Measurements from ENCODE around the gene GRAMD1A.

GRCh38 chr19:35066691-35067563 lies 66.8 kb downstream of the GRAMD1A start:
- TF ChIP-seq POLR2A (IDR thresholded peaks at IDR 0.05) (no peak), CTCF (IDR thresholded peaks at IDR 0.05) (peak; percentile 56 to 63 (median 58))
